Activated T-cell treated with anti-CD3 and anti-CD28 coated beads, Interleukin-2, amount 50 U/mL, for 48 hours (primary cell): Measurements from ENCODE around the gene CSRNP2.

Experiments
- DNase-seq, 2 experiments: peaks; one replicate each; pipeline ENCODE4 v3.0.0-alpha.2; 2020

Gene CSRNP2

DNA sequence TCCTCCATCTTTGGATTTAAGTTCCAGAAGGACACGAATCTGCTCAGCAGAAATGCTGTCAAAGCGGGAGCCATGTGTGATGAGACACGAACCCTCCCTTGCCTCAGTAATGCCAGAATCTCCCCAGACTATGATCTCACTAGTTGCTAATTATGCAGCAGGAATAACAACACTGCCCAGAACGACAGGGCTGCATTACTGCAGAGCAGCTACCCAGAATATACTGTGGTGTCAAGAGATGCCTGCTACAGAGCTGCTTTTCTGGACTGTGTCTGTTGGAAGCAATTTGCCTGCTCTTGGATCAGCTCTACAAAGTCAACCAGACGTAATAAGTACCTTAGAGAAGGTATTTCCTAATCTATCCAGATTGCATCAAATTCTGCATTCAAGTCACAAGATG lies 5.5 kb downstream of the CSRNP2 start:
- DNase-seq, result no peak

GRCh38 chr12:51076236-51076930 lies 7.0 kb downstream of the CSRNP2 start:
- DNase-seq, result peak; percentile 32 to 39

DNA sequence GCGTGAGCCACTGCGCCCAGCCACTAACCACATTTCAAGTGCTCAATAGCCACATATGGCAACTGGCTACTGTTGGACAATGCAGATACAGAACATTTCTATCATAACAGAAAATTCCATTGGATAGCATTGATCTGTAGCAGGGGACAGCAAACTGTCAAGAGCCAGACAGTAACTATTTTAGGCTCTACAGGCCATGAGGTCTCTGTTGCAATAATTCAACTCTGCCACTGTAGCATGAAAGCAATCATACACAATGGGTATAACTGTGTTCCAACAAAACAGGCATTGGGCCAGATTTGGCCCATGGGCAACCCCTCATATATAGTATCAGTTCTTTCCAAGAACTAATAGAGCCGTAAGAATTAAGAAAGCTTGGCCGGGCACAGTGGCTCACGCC lies 8.0 kb downstream of the CSRNP2 start:
- DNase-seq, result no peak

- DNase-seq, result no peak
Observed at GRCh38 chr12:51071663-51072062, 11.7 kb downstream of the CSRNP2 start.

DNA sequence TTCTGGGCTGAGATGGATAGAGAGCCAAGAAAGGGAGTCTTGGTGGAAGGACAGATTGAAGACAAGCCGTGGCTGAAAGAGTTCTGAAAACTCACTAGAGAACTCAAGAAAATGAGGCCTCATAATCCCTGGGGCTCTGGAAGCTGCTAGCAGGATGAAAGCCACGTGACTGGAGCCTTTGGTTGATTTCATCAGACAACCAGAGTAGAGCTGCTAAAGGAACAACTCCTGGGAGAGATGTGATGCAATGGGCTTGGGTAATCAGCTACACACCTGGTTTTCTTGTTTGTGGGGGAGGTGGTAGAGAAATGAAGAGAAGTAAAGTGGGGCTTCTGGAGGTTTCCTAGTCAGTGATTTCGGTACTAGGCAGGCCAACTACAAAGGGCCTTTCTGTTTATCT lies 13.4 kb downstream of the CSRNP2 start:
- DNase-seq, result no peak

- DNase-seq, result no peak
Observed at GRCh38 chr12:51067771-51068170, 15.6 kb downstream of the CSRNP2 start.

GRCh38 chr12:51067229-51067628 lies 16.2 kb downstream of the CSRNP2 start:
- DNase-seq, result no peak

DNA sequence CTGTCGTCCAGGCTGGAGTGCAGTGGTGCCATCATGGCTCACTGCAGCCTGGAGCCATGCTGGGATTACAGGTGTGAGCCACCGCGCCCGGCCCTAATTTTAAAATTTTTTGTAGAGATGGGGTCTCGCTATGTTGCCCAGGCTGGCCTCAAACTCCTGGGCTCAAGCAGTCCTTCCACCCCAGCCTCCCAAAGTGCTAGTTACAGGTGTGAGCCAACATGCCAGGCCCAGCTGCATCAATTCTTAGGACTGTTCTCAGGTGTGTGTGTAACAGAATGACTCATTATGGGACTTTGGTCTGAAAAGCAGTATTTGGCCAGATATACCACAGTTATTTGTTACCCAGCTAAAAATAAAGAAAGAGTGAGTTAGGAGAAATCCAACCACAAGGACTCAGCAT lies 17.9 kb downstream of the CSRNP2 start:
- DNase-seq, result no peak

DNA sequence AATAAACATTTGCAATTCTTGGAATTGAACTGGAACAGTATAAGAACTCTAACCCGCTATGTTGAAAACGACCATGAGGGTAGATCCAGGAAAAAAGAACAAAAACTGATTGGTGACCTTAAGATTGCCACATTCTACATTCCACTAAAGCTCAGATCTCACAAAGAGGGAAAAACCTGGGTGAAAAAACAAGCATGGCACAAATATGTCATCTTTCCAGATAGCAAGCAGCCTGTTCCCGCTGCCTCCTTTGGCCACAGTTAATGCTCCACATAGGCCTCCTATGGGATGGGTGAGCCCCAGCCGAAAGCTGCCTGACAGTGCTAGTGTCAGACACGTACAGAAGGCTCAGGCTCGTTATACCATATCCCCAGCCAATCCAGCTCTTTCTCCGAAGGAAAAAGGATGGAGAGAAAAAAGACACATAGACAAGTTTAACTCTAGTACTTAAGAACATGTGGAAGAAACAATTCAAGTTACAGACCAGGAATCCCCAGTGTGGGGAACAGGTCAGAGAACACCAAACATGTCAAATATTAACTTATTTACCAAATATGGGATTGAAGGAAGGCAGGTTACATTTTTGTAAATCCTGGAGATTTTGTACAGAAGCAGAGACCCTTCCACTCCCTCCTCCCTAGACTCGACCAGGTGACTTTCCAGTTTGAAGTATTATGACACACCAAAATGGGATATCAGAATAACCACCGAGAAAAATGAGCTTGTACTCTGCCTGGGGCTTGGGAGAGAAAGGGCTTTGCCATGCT lies 20.6 kb downstream of the CSRNP2 start:
- DNase-seq, result no peak

DNA sequence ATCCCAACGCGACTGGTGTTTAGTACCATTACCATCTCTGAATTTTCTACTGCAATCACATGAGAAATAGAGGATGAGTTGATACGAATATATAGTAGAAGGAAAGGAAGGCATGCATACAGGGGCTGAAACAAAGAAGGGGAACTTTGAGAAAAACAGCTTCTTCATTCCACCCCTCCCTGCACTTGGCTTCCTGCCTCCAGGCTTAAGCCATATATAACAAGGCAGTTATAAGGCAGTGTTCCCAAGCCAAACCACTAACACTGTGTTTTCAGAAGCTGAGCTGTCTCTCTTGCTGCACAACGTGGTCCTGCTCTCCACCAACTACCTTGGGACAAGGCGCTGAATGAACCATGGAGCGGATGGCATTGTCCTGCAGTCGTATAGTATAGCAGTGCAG lies 24.3 kb downstream of the CSRNP2 start:
- no peak for DNase-seq

GRCh38 chr12:51056242-51056641 lies 27.2 kb downstream of the CSRNP2 start:
- no peak for DNase-seq

DNA sequence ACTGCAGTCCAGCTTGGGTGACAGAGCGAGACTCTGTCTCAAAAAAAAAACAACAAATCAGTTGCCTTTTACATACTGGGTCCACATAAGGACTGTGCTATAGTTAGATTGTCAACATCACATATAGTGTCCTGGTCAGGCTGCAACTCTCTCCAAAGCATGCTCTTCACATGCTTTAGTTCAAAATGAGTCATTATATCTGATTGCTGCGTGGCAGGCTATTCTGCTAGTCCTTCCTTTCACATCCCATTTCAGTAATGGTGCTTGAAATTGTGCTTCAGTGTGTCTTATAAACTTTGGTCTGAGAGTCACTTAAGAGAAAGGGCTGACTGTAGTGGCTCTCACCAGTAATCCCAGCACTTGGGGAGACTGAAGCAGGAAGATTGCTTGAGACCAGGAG lies 28.3 kb downstream of the CSRNP2 start:
- DNase-seq, result no peak

DNA sequence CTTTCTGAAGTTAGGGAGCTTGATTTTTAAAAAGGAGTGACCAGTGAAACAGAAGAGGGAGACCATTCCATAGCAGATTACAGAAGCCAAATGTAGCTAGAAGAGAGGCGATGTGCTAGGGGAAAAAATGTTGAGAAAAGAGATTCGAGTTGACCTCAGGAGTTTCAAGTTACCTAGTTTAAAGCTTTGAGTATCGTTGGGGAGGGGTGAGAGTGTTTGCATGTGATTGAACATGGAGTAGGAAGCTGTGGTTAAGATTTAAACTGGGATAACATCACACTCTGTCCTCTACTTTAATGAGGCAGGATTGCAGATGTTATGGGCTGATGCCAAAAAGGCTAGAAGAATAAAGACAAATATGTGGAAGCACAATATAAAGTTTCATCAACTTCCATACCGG lies 31.6 kb downstream of the CSRNP2 start:
- DNase-seq, result no peak

DNA sequence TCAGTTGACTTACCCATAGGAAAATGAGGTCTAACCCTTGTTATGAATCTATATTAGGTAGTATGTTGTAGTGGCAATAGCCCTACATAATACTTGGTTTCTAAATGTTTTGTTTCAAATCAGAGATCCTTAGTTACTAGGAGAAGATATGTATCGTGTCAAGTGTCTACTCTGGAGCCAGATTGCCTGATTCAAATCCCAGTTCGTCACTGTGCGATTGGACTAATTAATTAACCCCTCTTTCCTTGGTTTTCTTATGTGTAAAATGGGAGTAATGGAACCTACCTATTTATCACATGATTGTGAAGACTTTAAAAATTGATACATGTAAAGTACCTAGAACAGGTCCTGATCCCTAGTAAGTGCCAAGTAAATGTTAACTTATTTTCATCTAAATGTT lies 33.9 kb downstream of the CSRNP2 start:
- DNase-seq, result no peak

- peak; percentile 35 to 36 for DNase-seq
Observed at GRCh38 chr12:51048661-51049251, 34.6 kb downstream of the CSRNP2 start.

GRCh38 chr12:51047655-51048540 lies 35.5 kb downstream of the CSRNP2 start, which contains the start of gene LETMD1:
LETMD1 (plus strand) TSS chr12:51048327; CDS start chr12:51048357, 30 bp downstream.
- DNase-seq, result peak; percentile 90 to 94

- no peak for DNase-seq
Observed at GRCh38 chr12:51036279-51036678, 47.1 kb downstream of the CSRNP2 start.

GRCh38 chr12:51033457-51034089 lies 49.8 kb downstream of the CSRNP2 start:
- no peak for DNase-seq

GRCh38 chr12:51033048-51033447 lies 50.3 kb downstream of the CSRNP2 start:
- no peak for DNase-seq

DNA sequence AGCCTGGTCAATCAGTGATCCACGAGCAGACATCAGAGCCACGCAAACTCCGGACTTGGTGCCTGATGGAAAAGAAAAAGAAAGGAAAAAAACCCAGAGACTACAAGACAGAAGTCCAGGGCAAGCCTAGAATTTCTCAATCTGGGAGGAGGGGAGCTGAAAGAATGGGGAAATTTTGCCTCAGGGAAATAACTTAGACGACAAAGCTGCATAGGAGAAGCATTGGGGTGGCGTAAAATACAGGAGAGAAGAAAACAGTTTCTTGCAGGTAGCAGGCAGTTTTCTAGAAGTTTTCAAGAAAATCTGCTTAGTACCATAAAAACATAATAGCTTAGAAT lies 54.6 kb downstream of the CSRNP2 start:
- no peak for DNase-seq

DNA sequence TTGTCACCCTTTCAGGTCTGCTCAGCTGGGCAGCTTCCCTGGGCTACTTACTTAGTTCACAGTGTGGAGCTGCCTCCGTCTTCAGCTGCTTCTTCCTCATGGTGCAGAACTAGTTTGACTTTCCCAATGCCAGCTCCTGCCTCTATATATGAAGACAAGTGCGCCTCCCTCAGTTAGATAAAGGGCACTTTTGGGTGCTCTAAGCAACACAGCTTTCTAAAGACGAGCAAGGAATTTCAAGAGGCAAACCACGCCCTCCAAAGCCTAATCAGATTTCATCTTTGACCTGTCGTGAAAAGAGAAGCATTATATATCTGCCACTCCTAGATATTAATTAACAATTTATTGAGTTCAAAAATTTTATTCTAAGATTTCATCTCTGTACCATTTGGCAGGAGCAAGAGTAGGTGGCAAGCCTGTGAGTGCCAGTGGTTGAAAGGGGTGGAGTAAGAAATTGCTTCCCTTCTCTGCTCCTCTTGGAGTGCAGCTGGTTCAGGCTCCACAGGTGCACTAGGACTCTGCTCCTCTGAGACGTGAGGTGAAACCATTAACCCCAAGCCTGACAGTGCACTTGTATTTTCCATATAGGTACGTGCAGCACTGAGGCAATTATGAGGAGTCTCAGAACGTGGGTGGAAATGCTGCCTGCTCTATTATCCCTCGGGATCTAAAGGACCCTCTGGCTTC lies 55.1 kb downstream of the CSRNP2 start:
- peak in 1 of 2 experiments; percentile 36 for DNase-seq

DNA sequence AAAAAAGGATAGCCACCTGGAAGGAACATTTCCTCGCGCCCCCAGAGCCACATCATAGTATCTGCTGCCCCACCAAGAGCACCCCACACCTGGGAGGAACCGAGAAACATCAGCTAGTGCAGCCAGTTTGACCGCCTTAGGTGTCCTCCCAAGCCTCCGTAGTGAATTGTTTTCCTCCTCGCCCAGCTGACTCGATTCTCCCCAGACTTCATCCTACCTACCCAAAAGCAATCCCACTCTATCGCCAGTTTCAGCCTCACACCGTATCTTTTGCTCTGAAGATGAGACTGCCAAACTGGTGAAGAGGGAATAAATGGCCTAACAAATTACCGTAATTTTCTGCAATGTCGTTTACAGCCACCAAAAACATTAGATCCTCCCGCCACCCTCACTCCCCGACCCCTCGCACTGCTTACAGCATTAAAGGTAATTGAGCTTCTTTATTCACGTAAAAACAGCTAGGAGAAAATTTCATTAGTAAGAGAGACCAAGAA lies 56.0 kb downstream of the CSRNP2 start:
- DNase-seq, result no peak
